GM23338 (cell line): ENCODE measurements around the gene NOC2L. TPM values are rescaled to one million over a fixed set of nuclear protein-coding genes. Genes with fewer than 3 reads are reported as not detected.

Source experiments
- ATAC-seq: fragments of 200-7000 bp; cut with Tn5 transposase; 3 replicates; pipeline ENCODE4 v1.9.1; 2020
- DNase-seq: peaks from one replicate; pipeline ENCODE4 v3.0.0-alpha.2; 2015; ENCODE audit warnings: low spot score
- H2AFZ ChIP-seq: fragments of 200-600 bp; sonication (generic); 2 replicates; pipeline ENCODE4 v1.8.0; 2016; ENCODE audit warnings: antibody characterized with exemption, mild to moderate bottlenecking, moderate library complexity
- H3F3A ChIP-seq: fragments of 200-600 bp; sonication (generic); replicated peaks from 2 replicates; pipeline ENCODE4 v1.8.0; 2017; ENCODE audit warnings: antibody characterized with exemption, mixed run types, low read depth
- H3K27ac ChIP-seq: fragments of 200-600 bp; sonication (generic); 2 replicates; pipeline ENCODE4 v1.6.1; 2016; ENCODE audit warnings: low read depth
- H3K27me3 ChIP-seq: fragments of 200-600 bp; sonication (generic); 2 replicates; pipeline ENCODE4 v1.8.0; 2016; ENCODE audit warnings: mild to moderate bottlenecking, mixed run types, moderate library complexity; ENCODE audit not compliant: insufficient read depth
- H3K36me3 ChIP-seq: fragments of 200-600 bp; sonication (generic); 2 replicates; pipeline ENCODE4 v1.8.0; 2016; ENCODE audit warnings: mild to moderate bottlenecking; ENCODE audit not compliant: insufficient read depth
- H3K4me1 ChIP-seq: fragments of 200-600 bp; sonication (generic); 2 replicates; pipeline ENCODE4 v1.8.0; 2016; ENCODE audit warnings: mild to moderate bottlenecking, moderate library complexity; ENCODE audit not compliant: insufficient read depth
- H3K4me2 ChIP-seq: fragments of 200-600 bp; sonication (generic); 2 replicates; pipeline ENCODE4 v1.7.1; 2017; ENCODE audit warnings: mixed run types
- H3K4me3 ChIP-seq: fragments of 200-600 bp; sonication (generic); 2 replicates; pipeline ENCODE4 v1.6.1; 2016; ENCODE audit warnings: mixed run types
- H3K79me2 ChIP-seq: fragments of 200-600 bp; sonication (generic); replicated peaks from 2 replicates; pipeline ENCODE4 v1.8.0; 2017; ENCODE audit warnings: mild to moderate bottlenecking; ENCODE audit not compliant: insufficient read depth
- H3K9me2 ChIP-seq: fragments of 200-600 bp; sonication (generic); 2 replicates; pipeline ENCODE4 v1.8.0; 2017; ENCODE audit not compliant: insufficient read depth
- H4K20me1 ChIP-seq: fragments of 200-600 bp; sonication (generic); replicated peaks from 2 replicates; pipeline ENCODE4 v1.8.0; 2017; ENCODE audit warnings: mild to moderate bottlenecking; ENCODE audit not compliant: insufficient read depth
- H3K27ac Mint-ChIP-seq: 2 replicates; pipeline ENCODE4 v1.8.0; 2020; ENCODE audit warnings: inconsistent platforms, mild to moderate bottlenecking, moderate library complexity, mixed read lengths
- H3K27me3 Mint-ChIP-seq: 3 replicates; pipeline ENCODE4 v1.8.0; 2022; ENCODE audit warnings: low read depth, mild to moderate bottlenecking, moderate library complexity, mixed read lengths, inconsistent platforms; ENCODE audit not compliant: insufficient read depth, poor library complexity
- H3K36me3 Mint-ChIP-seq: 3 replicates; pipeline ENCODE4 v1.8.0; 2021; ENCODE audit warnings: low read depth, mild to moderate bottlenecking, inconsistent platforms, moderate library complexity, mixed read lengths
- H3K4me1 Mint-ChIP-seq: 3 replicates; pipeline ENCODE4 v1.8.0; 2020; ENCODE audit warnings: mild to moderate bottlenecking, inconsistent platforms, mixed read lengths
- H3K4me3 Mint-ChIP-seq: 3 replicates; pipeline ENCODE4 v1.8.0; 2021; ENCODE audit warnings: moderate library complexity, mild to moderate bottlenecking, inconsistent platforms, mixed read lengths
- H3K9me3 Mint-ChIP-seq: 3 replicates; pipeline ENCODE4 v1.8.0; 2020; ENCODE audit warnings: moderate library complexity, mild to moderate bottlenecking, inconsistent platforms, mixed read lengths
- CREB1 ChIP-seq: fragments of 250-450 bp; sonication (Bioruptor Pico); IDR thresholded peaks from 2 replicates; pipeline ENCODE4 v1.5.0; 2020; ENCODE audit warnings: low read depth, mild to moderate bottlenecking, moderate library complexity
- CTCF ChIP-seq, 2 experiments: fragments of 200-600 bp in 1 of 2; sonication (generic) in 1 of 2; conservative IDR thresholded peaks; 2 replicates each; pipeline versions ENCODE4 v1.5.1 to v1.6.1; 2016 to 2017; ENCODE audit warnings: antibody characterized with exemption in 2 of 2, low read depth in 2 of 2, mild to moderate bottlenecking in 2 of 2, moderate library complexity in 1 of 2
- ETS1 ChIP-seq: IDR thresholded peaks from 2 replicates; pipeline ENCODE4 v1.6.1; 2016; ENCODE audit warnings: antibody characterized with exemption
- EZH2phosphoT487 ChIP-seq: fragments of 200-600 bp; sonication (generic); IDR thresholded peaks from one replicate; pipeline ENCODE4 v1.8.1; 2018; ENCODE audit warnings: antibody characterized with exemption; ENCODE audit not compliant: unreplicated experiment
- JUNB ChIP-seq: IDR thresholded peaks from one replicate; pipeline ENCODE4 v1.6.1; 2016; ENCODE audit warnings: antibody characterized with exemption; ENCODE audit not compliant: unreplicated experiment
- NANOG ChIP-seq: IDR thresholded peaks from 2 replicates; pipeline ENCODE4 v1.6.1; 2016; ENCODE audit warnings: antibody characterized with exemption, borderline replicate concordance
- STAT1 ChIP-seq: IDR thresholded peaks from one replicate; pipeline ENCODE4 v1.6.1; 2016; ENCODE audit warnings: antibody characterized with exemption; ENCODE audit not compliant: unreplicated experiment
- ZNF114 ChIP-seq: fragments of 250-450 bp; sonication (Bioruptor Pico); IDR thresholded peaks from 2 replicates; pipeline ENCODE4 v1.5.0; 2020; ENCODE audit warnings: mild to moderate bottlenecking, moderate library complexity
- ZNF462 ChIP-seq: fragments of 250-450 bp; sonication (Bioruptor Pico); IDR thresholded peaks from 2 replicates; pipeline ENCODE4 v1.5.0; 2020; ENCODE audit warnings: mild to moderate bottlenecking, moderate library complexity
- polyA plus RNA-seq: library from polyadenylated mRNA; unstranded; fragments of >200 nt; fragmentation: Nextera tagmentation; extraction: Ambion mirVana; gene quantifications from 2 replicates; pipeline ENCODE4 v1.2.1, GENCODE V29; 2016
- total RNA-seq: library from RNA; depleted of rRNA; stranded (reverse); fragments of >200 nt; shearing (Covaris generic); gene quantifications from 2 replicates; pipeline ENCODE4 v1.2.3, GENCODE V29; 2014

Gene NOC2L
- total and polyA plus RNA-seq, 2 experiments from 2014 or later, result 79.3 to 125 TPM

- Mint-ChIP-seq H3K9me3 (no peaks in the 10 kb centered on the region; the same call in 2 of the 3 replicates), H3K4me3 (no peak overlapping the region), H3K27me3 (peaks cover 78% of the 10 kb centered on the region), H3K4me1 (peaks cover 13% of the 10 kb centered on the region), H3K36me3 (no peaks in the 10 kb centered on the region), H3K27ac (no peak overlapping the region)
- ATAC-seq (peak; percentile 34), DNase-seq (peak; percentile 44)
- Histone ChIP-seq H3K27ac (no peak overlapping the region), H3K4me1 (no peaks in the 10 kb centered on the region; the same call in 1 of the 2 replicates), H3F3A (no peaks in the 10 kb centered on the region), H3K9me2 (no peaks in the 10 kb centered on the region), H3K79me2 (no peaks in the 10 kb centered on the region), H4K20me1 (no peaks in the 10 kb centered on the region), H3K27me3 (peaks cover 85% of the 10 kb centered on the region), H2AFZ (no peak overlapping the region), H3K36me3 (no peaks in the 10 kb centered on the region), H3K4me2 (peak overlapping the region; percentile 38; the same call in 1 of the 2 replicates), H3K4me3 (0 out of 2 replicates have a peak overlapping the region, but pooled peaks have one; percentile 13)
- TF ChIP-seq JUNB, result no peak
- no peak for TF ChIP-seq ZNF114 (CRISPR knock-in tag)
- TF ChIP-seq ETS1, result no peak
These were observed 23.3 kb downstream of the NOC2L start for GRCh38 chr1:935751-936231.

- no peaks in the 10 kb centered on the region for H3F3A ChIP-seq
- ATAC-seq (no peak), DNase-seq (no peak)
- no peaks in the 10 kb centered on the region for H3K36me3 ChIP-seq
- H3K4me1 ChIP-seq, result no peaks in the 10 kb centered on the region; the same call in 1 of the 2 replicates
- no peak overlapping the region for H2AFZ ChIP-seq
- Mint-ChIP-seq H3K36me3 (no peaks in the 10 kb centered on the region), H3K27me3 (peaks cover 72% of the 10 kb centered on the region), H3K4me1 (peaks cover 13% of the 10 kb centered on the region), H3K4me3 (peak overlapping the region; percentile 24; the same call in 1 of the 3 replicates), H3K9me3 (no peaks in the 10 kb centered on the region; the same call in 2 of the 3 replicates), H3K27ac (no peak overlapping the region)
- no peaks in the 10 kb centered on the region for H4K20me1 ChIP-seq
- no peaks in the 10 kb centered on the region for H3K79me2 ChIP-seq
- peak overlapping the region; percentile 38; the same call in 1 of the 2 replicates for H3K4me2 ChIP-seq
- H3K27me3 ChIP-seq, result peaks cover 85% of the 10 kb centered on the region
- no peak overlapping the region for H3K27ac ChIP-seq
- H3K9me2 ChIP-seq, result no peaks in the 10 kb centered on the region
- H3K4me3 ChIP-seq, result no peak overlapping the region
- TF ChIP-seq JUNB (no peak), NANOG (no peak), CREB1 (no peak), STAT1 (no peak), ZNF462 (CRISPR knock-in tag) (no peak), CTCF (conservative IDR thresholded peaks at IDR 0.05; ENCODE audit: low read depth in 2 of 2) (no peak), EZH2phosphoT487 (no peak)
These were observed 23.9 kb downstream of the NOC2L start for GRCh38 chr1:934991-935750.
